RKO (cell line): ENCODE results near the gene ASB9.
"Not testable (repeated sequence)": the region's sequence is repeated elsewhere in the genome, so short reads cannot be mapped to it uniquely, and the experiment has no call there.

Experiments used
- DNase-seq: peaks from one replicate; pipeline ENCODE4 v3.0.0-alpha.2; 2016; ENCODE audit warnings: low spot score

The ASB9 gene

GRCh38 chrX:15269618-15270521, at the start of gene ASB9:
Gene ASB9 (minus strand): TSS chrX:15270083. CDS start chrX:15269874, 209 bp downstream.
- DNase-seq: peak; percentile 2

DNA sequence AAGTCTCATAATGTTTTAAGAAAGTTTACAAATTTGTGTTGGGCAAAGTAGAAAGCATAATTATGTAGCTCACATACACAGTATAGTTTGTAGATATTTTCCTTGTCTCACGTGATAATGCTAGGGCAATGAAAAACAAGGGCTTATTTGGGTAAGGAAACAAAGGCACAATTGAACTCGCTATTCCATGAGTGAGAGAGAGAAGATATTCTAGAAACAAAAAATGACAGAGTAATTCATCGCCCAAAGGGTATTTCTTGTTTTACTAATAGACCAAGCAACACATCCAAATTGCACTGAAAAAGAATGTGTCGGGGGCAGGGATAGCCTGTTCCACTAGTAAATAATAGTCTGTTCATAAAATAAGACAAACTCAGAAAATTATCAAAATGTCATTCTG, 49.2 kb upstream of the ASB9 start:
- no peak for DNase-seq

DNA sequence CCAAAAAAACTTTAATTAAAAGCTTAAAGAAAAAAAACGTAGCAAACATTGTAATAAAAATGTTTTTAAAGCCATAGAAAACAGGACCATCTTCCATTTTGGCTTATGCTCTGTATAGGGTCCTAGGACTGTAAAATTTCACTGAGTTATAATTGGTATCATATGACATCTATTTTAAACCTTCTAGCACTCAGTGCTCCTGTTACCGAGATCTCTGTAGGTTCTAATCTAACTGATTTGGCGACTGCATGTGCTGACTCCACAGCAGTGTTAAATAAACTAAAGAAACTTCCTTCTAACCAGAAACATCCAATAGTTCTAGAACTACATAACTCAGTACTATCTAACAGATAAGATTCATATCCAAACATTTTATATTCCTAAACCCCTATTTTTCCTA, 45.6 kb upstream of the ASB9 start, which contains the start of gene ASB11:
Gene ASB11, minus strand, starts transcription at position 132 of the 400 bp plus-strand sequence. Its CDS starts 35 bp downstream, at position 97.
- DNase-seq: no peak

DNA sequence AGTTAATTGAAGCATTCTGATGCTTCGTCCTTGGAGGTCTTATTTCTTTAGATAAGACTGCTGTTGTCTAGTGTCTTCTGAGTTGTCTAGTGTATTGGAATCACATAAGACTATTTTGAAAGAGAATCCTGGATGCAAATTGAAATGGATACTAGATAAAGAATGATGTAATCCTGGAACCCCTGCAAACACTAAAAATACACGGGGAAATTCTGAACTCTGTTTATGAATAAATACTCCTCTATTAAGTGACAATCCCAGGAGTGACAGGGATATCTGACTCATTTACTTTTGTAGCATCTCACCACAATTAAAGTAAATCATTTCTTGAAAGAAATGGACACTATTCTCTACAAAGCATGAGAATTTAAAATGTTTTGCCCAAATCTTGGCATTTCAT, 44.6 kb upstream of the ASB9 start:
- DNase-seq: no peak

- no peak for DNase-seq
Measured at GRCh38 chrX:15311119-15311518, 41.2 kb upstream of the ASB9 start.

DNA sequence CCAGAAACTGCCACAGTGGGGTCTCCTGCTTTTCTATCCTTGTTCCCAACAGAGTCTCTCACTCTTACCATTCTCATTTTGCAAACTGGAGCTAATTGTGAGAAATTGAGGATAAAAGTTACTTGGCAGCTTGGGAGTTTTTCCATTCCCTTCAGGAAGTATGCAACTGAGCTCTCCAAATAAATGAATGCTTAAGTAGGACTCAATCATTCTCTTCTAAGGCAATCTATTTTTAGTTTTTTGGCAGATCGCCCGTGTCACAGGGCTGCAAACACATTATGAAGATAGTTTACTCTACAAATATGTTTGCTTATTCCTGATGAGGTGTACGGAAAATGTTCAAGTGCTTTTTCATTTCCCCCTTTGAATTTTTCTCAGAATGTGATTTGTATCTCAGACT, 40.2 kb upstream of the ASB9 start:
- DNase-seq: no peak

GRCh38 chrX:15305899-15306298, 36.0 kb upstream of the ASB9 start:
- not testable (repeated sequence) for DNase-seq

DNA sequence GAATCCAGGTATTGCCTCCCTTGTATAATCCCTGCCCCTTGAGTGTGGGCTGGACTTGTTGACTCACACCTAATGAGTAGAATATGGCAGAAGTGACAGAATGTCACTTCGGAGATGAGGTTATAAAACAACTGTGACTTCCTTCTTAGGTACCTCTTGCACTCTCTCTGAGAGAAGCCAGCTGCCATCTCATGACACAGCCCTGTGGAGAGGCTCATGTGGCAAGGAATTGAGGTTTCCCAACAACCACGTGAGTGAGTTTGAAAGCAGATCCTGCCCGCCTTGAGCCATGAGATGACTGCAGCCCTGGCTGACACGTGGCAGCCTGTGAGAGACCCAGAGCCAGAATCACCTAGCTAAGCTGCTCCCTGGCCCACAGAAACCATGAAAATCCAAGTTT, 32.0 kb upstream of the ASB9 start:
- no peak for DNase-seq

GRCh38 chrX:15299941-15300851, 30.3 kb upstream of the ASB9 start:
- DNase-seq: peak; percentile 43

GRCh38 chrX:15298780-15299179, 28.9 kb upstream of the ASB9 start:
- DNase-seq: no peak

- no peak for DNase-seq
Measured at GRCh38 chrX:15298201-15298600, 28.3 kb upstream of the ASB9 start.

DNA sequence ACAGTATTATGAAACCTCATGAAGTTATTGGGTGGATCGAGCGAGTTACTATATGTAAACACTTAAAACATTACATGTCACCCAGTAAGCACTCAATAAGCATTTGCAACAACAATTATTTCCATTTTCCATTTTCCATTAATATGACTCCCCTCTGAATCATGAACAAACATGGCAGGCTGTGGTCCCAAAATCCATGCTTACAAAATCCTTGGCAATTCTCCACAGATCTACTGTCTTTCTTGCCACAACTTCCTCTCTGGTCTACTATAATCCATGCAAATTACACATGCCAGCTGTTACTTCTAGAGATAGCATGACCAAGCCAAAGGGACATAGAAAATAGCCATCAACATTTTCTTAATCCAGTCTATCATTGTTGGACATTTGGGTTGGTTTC, 23.6 kb upstream of the ASB9 start:
- DNase-seq: no peak

- DNase-seq: no peak
Measured at GRCh38 chrX:15292861-15293260, 23.0 kb upstream of the ASB9 start.

- no peak for DNase-seq
Measured at GRCh38 chrX:15277604-15278003, 7.7 kb upstream of the ASB9 start.

GRCh38 chrX:15274946-15275345, 5.1 kb upstream of the ASB9 start:
- DNase-seq: no peak

GRCh38 chrX:15273275-15273674, 3.4 kb upstream of the ASB9 start:
- DNase-seq: not testable (repeated sequence)

DNA sequence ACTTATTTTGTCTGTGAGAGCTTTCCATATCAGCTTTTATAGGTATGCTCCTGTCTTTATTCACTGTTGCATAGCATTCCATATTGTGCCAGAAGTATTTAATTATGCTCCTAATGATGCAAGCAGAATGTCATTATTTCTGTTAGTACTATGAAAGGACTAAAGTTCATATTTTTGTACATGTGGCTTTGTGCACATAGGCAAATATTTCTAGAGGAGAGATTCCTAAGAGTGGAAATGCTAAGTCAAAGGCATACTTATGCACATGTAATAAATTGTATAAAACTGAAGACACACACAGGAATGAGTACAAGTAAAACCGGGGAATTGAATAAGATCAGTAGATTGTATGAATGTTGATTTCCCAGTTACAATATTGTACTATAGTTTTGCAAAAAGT, 1.9 kb upstream of the ASB9 start:
- no peak for DNase-seq

GRCh38 chrX:15269120-15269519, 763 bp downstream of the ASB9 start:
- no peak for DNase-seq

DNA sequence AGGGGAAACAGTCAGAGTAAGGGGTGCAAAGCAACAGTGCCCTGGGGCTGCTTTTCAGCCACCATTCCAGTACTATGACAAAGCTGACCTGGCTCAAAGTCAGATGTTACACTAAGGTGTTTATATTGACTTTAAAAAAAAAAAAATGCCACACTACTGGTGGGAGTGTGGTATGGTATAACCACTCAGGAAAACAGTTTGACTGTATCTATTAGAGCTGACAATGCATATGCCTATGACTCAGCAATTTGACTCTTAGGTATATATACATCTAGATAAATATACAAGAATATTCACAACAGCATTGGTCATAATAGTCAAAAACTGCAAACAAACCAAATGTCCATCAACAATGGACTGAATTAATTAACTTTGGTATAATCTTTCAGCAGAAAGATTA, 15.0 kb downstream of the ASB9 start:
- no peak for DNase-seq

DNA sequence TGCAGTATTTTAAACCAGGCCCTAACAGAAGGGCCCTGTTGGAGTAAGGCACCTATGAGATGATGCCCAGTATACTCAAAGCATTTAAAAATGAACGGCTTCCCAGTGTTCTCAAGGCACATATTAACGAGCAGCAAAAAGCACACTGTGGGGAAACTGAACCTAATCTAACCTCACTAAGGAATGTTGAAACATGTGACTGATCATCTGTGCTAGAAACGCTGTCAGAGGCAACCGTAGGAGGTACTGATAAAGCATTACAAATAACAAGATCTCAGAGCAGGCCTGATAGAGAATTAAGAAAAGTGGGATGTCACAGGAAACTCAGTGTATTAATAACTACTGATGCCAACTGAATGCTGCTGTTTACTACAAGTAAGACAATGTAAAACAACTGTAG, 24.0 kb downstream of the ASB9 start:
- DNase-seq: no peak

- no peak for DNase-seq
Measured at GRCh38 chrX:15244421-15244820, 25.5 kb downstream of the ASB9 start.

DNA sequence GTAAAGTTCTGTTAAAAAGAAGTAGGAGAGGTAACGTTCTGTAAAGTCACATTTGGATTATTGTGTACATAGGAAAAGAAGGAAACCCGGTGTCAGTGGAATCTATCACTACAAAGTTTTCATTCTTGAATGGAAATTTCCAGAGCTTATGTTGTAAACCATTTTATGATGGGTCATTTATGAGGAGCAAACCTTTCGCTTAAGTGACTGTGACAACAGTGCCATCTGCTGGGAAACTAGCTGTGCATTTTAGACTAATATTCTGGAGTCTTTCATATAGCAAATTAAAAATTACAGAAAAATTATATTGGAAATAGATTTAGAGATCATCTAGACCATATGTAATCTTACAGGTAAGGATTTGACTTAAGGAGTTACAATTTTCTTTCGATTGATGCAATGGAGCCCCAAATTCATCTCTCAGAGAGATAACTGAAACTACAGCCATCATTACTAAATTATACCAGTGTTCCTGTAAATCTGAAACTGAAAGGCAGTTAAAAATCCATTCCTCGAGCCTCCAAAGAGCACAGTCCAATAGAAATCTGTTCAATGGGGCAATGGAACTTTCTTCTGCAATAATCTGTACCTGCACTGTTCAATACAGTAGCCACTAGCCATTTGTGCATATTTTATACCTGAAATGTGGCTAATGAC, 26.9 kb downstream of the ASB9 start:
- DNase-seq: peak; percentile 73
